ENCODE measurements around the gene TEAD2. TPM values are rescaled to one million over a fixed set of nuclear protein-coding genes. Genes with fewer than 3 reads are reported as not detected.

Gene TEAD2
- total and polyA plus RNA-seq, 2 of the 13 experiments (the other 11 are each of a cell fraction or from before 2014, with no cell fraction given) = 10.8 to 12.5 TPM

DNA sequence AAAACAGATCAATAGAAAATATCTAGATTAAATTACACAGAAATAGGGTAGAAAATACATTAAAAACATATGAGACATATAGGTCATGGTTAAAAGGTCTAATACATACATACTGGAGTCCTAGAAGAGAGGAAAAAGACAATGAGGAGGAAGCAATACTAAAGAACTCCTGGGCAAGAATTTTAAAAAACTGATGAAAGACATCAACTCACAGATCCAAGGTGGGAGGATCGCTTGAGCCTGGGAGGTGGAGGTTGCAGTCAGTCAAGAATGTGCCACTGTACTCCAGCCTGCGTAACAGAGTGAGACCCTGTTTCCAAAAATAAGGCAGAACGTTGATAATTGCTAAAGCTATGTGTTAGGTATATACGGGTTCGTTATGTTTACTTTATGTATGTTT, 20.4 kb upstream of the TEAD2 start:
- POLR2A ChIA-PET = no interaction called here
- H3K79me2 ChIP-seq (ENCODE audit: insufficient read depth, low read length) = no peaks in the 10 kb centered on the region
- H3K4me3 ChIP-seq (replicated peaks in 1 of 3; ENCODE audit: insufficient read depth in 1 of 3, low read depth in 2 of 3, low read length in 3 of 3) = no peak overlapping the region
- no peaks in the 10 kb centered on the region; a peak in 2 of 5 replicates for H3K27me3 ChIP-seq (ENCODE audit: control insufficient read depth in 1 of 2, insufficient read depth in 2 of 2, low read length in 2 of 2)
- CTCF ChIA-PET (ENCODE audit: low intra/inter-chr PET ratio, low total read pairs) = no interaction called here
- H3K4me2 ChIP-seq (ENCODE audit: low read depth, low read length) = no peak overlapping the region
- ATAC-seq (no peak), DNase-seq (ENCODE audit: low spot score) (no peak), FAIRE-seq (no peak)
- H3K9me3 ChIP-seq (ENCODE audit: low read length) = no peaks in the 10 kb centered on the region
- no peak overlapping the region for H2AFZ ChIP-seq (ENCODE audit: low read length)
- intact Hi-C loops (cut with micrococcal nuclease; ENCODE audit: unreplicated experiment) (no loop called here), in situ Hi-C loops (cut with HindIII; ENCODE audit: extremely low pct_ligation_motif_present, low pct_unique_long_range_greater_than_20kb) (no loop called here)
- H3K9ac ChIP-seq (ENCODE audit: insufficient read depth, low read depth, low read length) = no peak overlapping the region
- no peaks in the 10 kb centered on the region for H4K20me1 ChIP-seq (ENCODE audit: insufficient read depth, low read length)
- no peaks in the 10 kb centered on the region for H3K36me3 ChIP-seq (replicated peaks in 1 of 2; ENCODE audit: control insufficient read depth in 1 of 2, insufficient read depth in 2 of 2, low read length in 2 of 2)
- BruUV-seq (replicated peaks) = no TSS peak
- WGBS (ENCODE audit: low lambda C conversion rate) = 26% methylated on average over 5 of the region's 5 CpGs
- no peaks in the 10 kb centered on the region for H3K4me1 ChIP-seq (ENCODE audit: insufficient read depth, low read length)
- no peak overlapping the region for H3K27ac ChIP-seq (ENCODE audit: extremely low read length, insufficient read depth, low read length)
- TF ChIP-seq, protein P1, sequence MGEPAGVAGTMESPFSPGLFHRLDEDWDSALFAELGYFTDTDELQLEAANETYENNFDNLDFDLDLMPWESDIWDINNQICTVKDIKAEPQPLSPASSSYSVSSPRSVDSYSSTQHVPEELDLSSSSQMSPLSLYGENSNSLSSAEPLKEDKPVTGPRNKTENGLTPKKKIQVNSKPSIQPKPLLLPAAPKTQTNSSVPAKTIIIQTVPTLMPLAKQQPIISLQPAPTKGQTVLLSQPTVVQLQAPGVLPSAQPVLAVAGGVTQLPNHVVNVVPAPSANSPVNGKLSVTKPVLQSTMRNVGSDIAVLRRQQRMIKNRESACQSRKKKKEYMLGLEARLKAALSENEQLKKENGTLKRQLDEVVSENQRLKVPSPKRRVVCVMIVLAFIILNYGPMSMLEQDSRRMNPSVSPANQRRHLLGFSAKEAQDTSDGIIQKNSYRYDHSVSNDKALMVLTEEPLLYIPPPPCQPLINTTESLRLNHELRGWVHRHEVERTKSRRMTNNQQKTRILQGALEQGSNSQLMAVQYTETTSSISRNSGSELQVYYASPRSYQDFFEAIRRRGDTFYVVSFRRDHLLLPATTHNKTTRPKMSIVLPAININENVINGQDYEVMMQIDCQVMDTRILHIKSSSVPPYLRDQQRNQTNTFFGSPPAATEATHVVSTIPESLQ (CRISPR knock-in tag; conservative IDR thresholded peaks at IDR 0.05) = no peak
- TF ChIP-seq ZNF547 (CRISPR knock-in tag; IDR thresholded peaks at IDR 0.05) = no peak
- no peak for TF ChIP-seq LCORL (IDR thresholded peaks at IDR 0.05)
- TF ChIP-seq LCORL (CRISPR knock-in tag; IDR thresholded peaks at IDR 0.05) = no peak
- no peak for TF ChIP-seq TARDBP (CRISPR knock-in tag; IDR thresholded peaks at IDR 0.05)
- TF ChIP-seq ZNF766 (CRISPR knock-in tag; IDR thresholded peaks at IDR 0.05; ENCODE audit: borderline replicate concordance) = no peak
- TF ChIP-seq, protein P2, sequence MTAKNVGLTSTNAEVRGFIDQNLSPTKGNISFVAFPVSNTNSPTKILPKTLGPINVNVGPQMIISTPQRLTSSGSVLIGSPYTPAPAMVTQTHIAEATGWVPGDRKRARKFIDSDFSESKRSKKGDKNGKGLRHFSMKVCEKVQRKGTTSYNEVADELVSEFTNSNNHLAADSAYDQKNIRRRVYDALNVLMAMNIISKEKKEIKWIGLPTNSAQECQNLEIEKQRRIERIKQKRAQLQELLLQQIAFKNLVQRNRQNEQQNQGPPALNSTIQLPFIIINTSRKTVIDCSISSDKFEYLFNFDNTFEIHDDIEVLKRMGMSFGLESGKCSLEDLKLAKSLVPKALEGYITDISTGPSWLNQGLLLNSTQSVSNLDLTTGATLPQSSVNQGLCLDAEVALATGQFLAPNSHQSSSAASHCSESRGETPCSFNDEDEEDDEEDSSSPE (CRISPR knock-in tag; IDR thresholded peaks at IDR 0.05) = no peak
- TF ChIP-seq, protein P3, sequence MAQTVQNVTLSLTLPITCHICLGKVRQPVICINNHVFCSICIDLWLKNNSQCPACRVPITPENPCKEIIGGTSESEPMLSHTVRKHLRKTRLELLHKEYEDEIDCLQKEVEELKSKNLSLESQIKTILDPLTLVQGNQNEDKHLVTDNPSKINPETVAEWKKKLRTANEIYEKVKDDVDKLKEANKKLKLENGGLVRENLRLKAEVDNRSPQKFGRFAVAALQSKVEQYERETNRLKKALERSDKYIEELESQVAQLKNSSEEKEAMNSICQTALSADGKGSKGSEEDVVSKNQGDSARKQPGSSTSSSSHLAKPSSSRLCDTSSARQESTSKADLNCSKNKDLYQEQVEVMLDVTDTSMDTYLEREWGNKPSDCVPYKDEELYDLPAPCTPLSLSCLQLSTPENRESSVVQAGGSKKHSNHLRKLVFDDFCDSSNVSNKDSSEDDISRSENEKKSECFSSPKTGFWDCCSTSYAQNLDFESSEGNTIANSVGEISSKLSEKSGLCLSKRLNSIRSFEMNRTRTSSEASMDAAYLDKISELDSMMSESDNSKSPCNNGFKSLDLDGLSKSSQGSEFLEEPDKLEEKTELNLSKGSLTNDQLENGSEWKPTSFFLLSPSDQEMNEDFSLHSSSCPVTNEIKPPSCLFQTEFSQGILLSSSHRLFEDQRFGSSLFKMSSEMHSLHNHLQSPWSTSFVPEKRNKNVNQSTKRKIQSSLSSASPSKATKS (CRISPR knock-in tag; IDR thresholded peaks at IDR 0.05) = no peak
- no peak for TF ChIP-seq ISL2 (CRISPR knock-in tag; IDR thresholded peaks at IDR 0.05)
- TF ChIP-seq ZNF44 (CRISPR knock-in tag; IDR thresholded peaks at IDR 0.05) = no peak
- no peak for TF ChIP-seq CBX1 (IDR thresholded peaks at IDR 0.05; ENCODE audit: low read depth)
- no peak for TF ChIP-seq ZNF546 (CRISPR knock-in tag; conservative IDR thresholded peaks at IDR 0.05)
- TF ChIP-seq, protein P4, sequence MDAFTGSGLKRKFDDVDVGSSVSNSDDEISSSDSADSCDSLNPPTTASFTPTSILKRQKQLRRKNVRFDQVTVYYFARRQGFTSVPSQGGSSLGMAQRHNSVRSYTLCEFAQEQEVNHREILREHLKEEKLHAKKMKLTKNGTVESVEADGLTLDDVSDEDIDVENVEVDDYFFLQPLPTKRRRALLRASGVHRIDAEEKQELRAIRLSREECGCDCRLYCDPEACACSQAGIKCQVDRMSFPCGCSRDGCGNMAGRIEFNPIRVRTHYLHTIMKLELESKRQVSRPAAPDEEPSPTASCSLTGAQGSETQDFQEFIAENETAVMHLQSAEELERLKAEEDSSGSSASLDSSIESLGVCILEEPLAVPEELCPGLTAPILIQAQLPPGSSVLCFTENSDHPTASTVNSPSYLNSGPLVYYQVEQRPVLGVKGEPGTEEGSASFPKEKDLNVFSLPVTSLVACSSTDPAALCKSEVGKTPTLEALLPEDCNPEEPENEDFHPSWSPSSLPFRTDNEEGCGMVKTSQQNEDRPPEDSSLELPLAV (CRISPR knock-in tag; conservative IDR thresholded peaks at IDR 0.05; ENCODE audit: low read depth) = no peak
- TF ChIP-seq ZNF556 (CRISPR knock-in tag; IDR thresholded peaks at IDR 0.05; ENCODE audit: borderline replicate concordance) = no peak
- TF ChIP-seq IKZF4 (CRISPR knock-in tag; IDR thresholded peaks at IDR 0.05; ENCODE audit: borderline replicate concordance, low read depth, not compliant biosample characterization) = no peak
- TF ChIP-seq NR2F6 (IDR thresholded peaks at IDR 0.05) = no peak
- no peak for TF ChIP-seq NR2F6 (CRISPR knock-in tag; IDR thresholded peaks at IDR 0.05)
- TF ChIP-seq ZNF160 (CRISPR knock-in tag; IDR thresholded peaks at IDR 0.05) = no peak
- TF ChIP-seq EP300 (IDR thresholded peaks at IDR 0.05; ENCODE audit: low read depth in 2 of 2, low read length in 2 of 2) = no peak
- TF ChIP-seq EP300 (CRISPR knock-in tag; IDR thresholded peaks at IDR 0.05; ENCODE audit: borderline replicate concordance) = no peak
- TF ChIP-seq ZSCAN22 (CRISPR knock-in tag; IDR thresholded peaks at IDR 0.05) = no peak

Data from HepG2 (cell line).